Measurements from ENCODE around the gene CDT1.

Gene CDT1

DNA sequence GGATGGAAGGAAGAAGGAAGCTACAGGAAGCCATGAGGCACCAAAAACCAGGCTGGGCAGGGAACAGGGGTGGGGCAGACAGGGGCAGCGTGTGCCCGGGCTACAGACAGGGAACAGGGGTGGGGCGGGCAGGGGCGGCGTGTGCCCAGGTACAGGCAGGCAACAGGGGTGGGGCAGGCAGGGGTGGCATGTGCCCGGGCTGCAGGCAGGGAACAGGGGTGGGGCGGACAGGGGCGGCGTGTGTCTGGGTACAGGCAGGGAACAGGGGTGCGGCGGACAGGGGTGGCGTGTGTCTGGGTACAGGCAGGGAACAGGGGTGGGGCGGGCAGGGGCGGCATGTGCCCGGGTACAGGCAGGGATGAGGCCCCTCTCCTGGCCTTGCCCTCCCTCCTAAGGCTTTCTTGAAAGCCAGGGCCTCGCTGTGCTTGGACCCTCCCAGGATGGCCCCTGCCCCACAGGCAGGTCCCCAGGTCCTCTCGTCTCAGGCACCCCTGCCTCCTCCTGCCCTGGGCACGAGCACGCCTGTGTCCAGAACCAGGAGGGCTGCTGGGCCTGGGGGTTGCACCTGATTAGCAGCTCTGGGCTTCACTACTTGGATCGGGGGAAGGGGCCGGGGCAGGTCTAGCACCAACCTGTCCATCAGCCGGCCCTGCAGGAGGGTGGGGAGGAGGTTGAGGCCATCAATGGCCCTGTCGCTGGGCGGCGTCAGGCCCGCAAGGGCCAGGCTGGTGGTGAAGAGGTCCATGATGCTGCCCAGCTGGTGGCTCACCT, 22.7 kb downstream of the CDT1 start:
- peak; percentile 24 for DNase-seq (ENCODE audit: low read depth)
- TF ChIP-seq, protein P1, sequence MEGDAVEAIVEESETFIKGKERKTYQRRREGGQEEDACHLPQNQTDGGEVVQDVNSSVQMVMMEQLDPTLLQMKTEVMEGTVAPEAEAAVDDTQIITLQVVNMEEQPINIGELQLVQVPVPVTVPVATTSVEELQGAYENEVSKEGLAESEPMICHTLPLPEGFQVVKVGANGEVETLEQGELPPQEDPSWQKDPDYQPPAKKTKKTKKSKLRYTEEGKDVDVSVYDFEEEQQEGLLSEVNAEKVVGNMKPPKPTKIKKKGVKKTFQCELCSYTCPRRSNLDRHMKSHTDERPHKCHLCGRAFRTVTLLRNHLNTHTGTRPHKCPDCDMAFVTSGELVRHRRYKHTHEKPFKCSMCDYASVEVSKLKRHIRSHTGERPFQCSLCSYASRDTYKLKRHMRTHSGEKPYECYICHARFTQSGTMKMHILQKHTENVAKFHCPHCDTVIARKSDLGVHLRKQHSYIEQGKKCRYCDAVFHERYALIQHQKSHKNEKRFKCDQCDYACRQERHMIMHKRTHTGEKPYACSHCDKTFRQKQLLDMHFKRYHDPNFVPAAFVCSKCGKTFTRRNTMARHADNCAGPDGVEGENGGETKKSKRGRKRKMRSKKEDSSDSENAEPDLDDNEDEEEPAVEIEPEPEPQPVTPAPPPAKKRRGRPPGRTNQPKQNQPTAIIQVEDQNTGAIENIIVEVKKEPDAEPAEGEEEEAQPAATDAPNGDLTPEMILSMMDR (IDR thresholded peaks at IDR 0.05; ENCODE audit: insufficient read depth, low read depth, low read length, missing control alignments), result no peak
- no peak overlapping the region for H3K4me3 ChIP-seq (ENCODE audit: low read length)

DNA sequence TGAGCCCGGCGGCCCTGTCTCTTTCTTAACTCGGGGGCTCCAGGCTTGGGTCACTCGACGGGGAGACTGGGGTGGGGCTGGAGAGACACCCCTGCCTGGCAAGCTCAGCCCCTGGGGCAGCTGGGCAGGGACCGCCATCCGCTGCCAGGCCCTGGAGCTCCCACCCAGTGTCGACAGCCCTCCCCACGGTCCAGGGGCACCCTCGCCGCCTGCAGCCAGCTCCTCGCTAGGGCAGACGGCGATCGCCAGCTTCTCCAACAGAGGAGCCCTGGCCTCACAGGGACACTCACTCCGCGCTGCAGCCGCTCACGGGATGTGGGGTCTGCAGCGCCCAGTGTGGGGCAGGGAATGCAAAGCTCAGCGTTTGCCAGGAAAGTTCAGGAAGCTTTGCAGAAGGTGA, 24.1 kb downstream of the CDT1 start:
- TF ChIP-seq, protein P1 (IDR thresholded peaks at IDR 0.05; ENCODE audit: insufficient read depth, low read depth, low read length, missing control alignments), result no peak
- DNase-seq (ENCODE audit: low read depth), result no peak
- H3K4me3 ChIP-seq (ENCODE audit: low read length), result no peak overlapping the region

DNA sequence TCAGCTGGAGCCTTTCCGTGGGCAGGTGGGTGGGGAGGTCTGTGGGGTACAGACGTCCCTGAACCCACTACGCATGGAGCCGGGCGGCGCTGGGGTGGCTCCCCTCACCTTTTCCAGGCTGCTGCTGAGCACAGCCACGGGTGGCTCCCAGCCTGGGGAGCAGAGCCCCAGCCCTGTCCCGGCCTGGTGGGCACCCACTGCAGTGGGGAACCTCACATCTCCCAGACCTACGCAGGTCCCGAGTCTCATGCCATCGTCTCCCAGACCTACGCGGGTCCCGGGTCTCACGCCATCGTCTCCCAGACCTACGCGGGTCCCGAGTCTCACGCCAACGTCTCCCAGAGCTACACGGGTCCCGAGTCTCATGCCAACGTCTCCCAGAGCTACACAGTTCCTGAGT, 25.1 kb downstream of the CDT1 start:
- no peak for DNase-seq (ENCODE audit: low read depth)
- TF ChIP-seq, protein P1 (IDR thresholded peaks at IDR 0.05; ENCODE audit: insufficient read depth, low read depth, low read length, missing control alignments), result no peak
- H3K4me3 ChIP-seq (ENCODE audit: low read length), result no peak overlapping the region

DNA sequence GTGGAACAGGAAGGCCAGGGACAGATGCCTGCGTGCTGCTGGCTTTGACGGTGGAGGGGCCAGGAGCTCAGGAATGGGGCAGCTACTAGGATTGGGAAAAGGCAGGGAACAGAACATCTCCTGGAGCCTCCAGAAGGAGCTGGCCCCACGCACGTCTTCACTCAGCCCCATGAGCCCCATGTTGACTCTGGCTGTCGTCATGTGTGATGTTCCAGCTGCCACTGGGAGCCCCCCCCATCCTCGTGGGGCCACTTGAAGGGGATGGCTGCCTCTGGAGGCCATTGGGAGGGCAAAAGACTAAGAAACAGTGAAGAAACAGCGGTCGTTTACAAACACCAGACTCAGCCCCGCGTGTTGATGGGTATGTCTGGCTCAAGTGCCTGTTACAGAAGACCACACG, 26.7 kb downstream of the CDT1 start:
- TF ChIP-seq, protein P1 (IDR thresholded peaks at IDR 0.05; ENCODE audit: insufficient read depth, low read depth, low read length, missing control alignments), result no peak
- no peak for DNase-seq (ENCODE audit: low read depth)
- H3K4me3 ChIP-seq (ENCODE audit: low read length), result no peak overlapping the region

DNA sequence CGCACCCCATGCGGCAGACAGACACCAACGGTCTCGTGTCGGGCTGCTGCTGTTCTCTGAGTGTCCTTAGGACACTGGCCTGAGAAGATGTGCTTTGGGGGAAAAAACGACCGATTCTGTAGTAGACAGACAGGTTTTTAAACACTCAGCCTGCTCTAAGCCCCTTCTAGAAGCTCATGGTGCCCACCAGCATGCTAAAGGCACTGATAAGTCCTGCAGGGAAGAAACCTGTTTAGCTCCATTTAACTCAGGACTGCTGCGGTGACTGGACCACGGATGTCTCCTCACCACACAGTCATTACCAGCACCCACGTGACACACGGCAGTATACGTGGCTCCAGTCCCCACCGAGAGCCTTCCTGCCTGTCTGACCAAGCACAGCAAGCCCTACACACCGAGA, 27.2 kb downstream of the CDT1 start:
- DNase-seq (ENCODE audit: low read depth), result no peak
- TF ChIP-seq, protein P1 (IDR thresholded peaks at IDR 0.05; ENCODE audit: insufficient read depth, low read depth, low read length, missing control alignments), result no peak
- H3K4me3 ChIP-seq (ENCODE audit: low read length), result no peak overlapping the region

DNA sequence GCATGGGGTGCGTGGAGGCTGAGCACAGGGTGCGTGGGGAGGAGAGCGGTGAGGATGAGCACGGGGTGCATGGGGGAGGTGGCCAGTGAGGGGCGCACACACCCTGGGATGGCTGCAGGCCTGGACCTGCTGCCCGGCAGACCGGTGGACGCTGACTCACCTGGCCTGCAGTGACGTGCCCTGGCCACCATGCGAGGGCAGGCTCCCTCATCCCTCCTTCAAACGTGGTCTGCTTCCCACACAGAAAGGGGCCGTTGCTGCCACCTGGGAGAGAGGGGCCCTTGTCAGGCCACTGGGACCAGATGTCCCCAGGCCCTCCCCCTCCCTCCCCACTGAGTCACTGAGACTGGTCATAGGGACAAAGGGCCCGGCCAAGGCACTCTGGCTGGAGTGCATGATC, 28.2 kb downstream of the CDT1 start:
- TF ChIP-seq, protein P1 (IDR thresholded peaks at IDR 0.05; ENCODE audit: insufficient read depth, low read depth, low read length, missing control alignments), result no peak
- H3K4me3 ChIP-seq (ENCODE audit: low read length), result no peak overlapping the region
- DNase-seq (ENCODE audit: low read depth), result peak; percentile 49

DNA sequence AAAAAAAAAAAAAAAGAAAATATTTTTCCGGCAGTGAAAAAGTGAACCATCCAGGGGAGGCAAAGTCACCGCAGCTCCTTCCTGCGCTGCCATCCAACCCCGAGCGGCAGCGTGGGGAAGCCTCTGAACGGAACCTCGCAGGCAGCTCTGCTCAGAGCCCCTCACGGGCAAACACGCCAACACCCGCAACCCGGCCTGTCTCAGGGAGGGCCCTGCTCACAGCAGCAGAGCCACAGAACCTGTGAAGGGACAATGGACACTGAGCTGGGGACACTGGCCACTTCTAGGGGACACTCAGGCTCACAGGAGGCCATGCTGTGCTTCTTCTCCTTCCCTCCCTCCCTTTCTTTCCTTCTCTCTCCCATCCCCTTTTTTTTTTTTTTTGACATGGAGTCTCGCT, 29.5 kb downstream of the CDT1 start:
- no peak overlapping the region for H3K4me3 ChIP-seq (ENCODE audit: low read length)
- TF ChIP-seq, protein P1 (IDR thresholded peaks at IDR 0.05; ENCODE audit: insufficient read depth, low read depth, low read length, missing control alignments), result no peak
- DNase-seq (ENCODE audit: low read depth), result no peak

Measured in epithelial cell of esophagus (primary cell).